MM.1S (cell line): Measurements from ENCODE around the gene ADCK2.

Experiments
- DNase-seq: peaks from one replicate; pipeline ENCODE4 v3.0.0-alpha.2; 2015
- H2AFZ ChIP-seq: fragments of 300-600 bp; sonication (generic); 2 replicates; pipeline ENCODE4 v1.6.0; 2016; ENCODE audit warnings: antibody characterized with exemption, low read length
- H3F3A ChIP-seq: fragments of 300-600 bp; sonication (generic); 2 replicates; pipeline ENCODE4 v1.6.1; 2016; ENCODE audit warnings: mild to moderate bottlenecking, antibody characterized with exemption, low read length, moderate library complexity, mixed read lengths; ENCODE audit not compliant: insufficient read depth
- H3K27ac ChIP-seq: fragments of 300-600 bp; sonication (generic); 2 replicates; pipeline ENCODE4 v1.5.1; 2016; ENCODE audit warnings: mild to moderate bottlenecking, low read length
- H3K27me3 ChIP-seq: fragments of 300-600 bp; sonication (generic); replicated peaks from 2 replicates; pipeline ENCODE4 v1.6.0; 2016; ENCODE audit warnings: low read length; ENCODE audit not compliant: insufficient read depth
- H3K36me3 ChIP-seq: fragments of 300-600 bp; sonication (generic); replicated peaks from 2 replicates; pipeline ENCODE4 v1.6.1; 2016; ENCODE audit warnings: mild to moderate bottlenecking, low read length, mixed read lengths; ENCODE audit not compliant: insufficient read depth
- H3K4me1 ChIP-seq: fragments of 300-600 bp; sonication (generic); 2 replicates; pipeline ENCODE4 v1.6.1; 2016; ENCODE audit warnings: low read length, mixed read lengths
- H3K4me2 ChIP-seq: fragments of 300-600 bp; sonication (generic); 2 replicates; pipeline ENCODE4 v1.6.0; 2016; ENCODE audit warnings: low read depth, low read length
- H3K4me3 ChIP-seq: fragments of 300-600 bp; sonication (generic); 2 replicates; pipeline ENCODE4 v1.5.1; 2016; ENCODE audit warnings: low read length, mixed read lengths
- H3K79me2 ChIP-seq: fragments of 300-600 bp; sonication (generic); 2 replicates; pipeline ENCODE4 v1.6.1; 2016; ENCODE audit warnings: mixed run types, low read length, mixed read lengths
- H3K9ac ChIP-seq: fragments of 300-600 bp; sonication (generic); 2 replicates; pipeline ENCODE4 v1.6.1; 2016; ENCODE audit warnings: low read length, mixed read lengths
- H3K9me2 ChIP-seq: fragments of 300-600 bp; sonication (generic); replicated peaks from 2 replicates; pipeline ENCODE4 v1.6.1; 2016; ENCODE audit warnings: mild to moderate bottlenecking, low read length, mixed read lengths; ENCODE audit not compliant: insufficient read depth
- H3K9me3 ChIP-seq: fragments of 300-600 bp; sonication (generic); replicated peaks from 2 replicates; pipeline ENCODE4 v1.6.1; 2016; ENCODE audit warnings: mild to moderate bottlenecking, low read length, mixed read lengths; ENCODE audit not compliant: insufficient read depth
- H4K20me1 ChIP-seq: fragments of 300-600 bp; sonication (generic); 2 replicates; pipeline ENCODE4 v1.6.1; 2016; ENCODE audit warnings: mild to moderate bottlenecking, low read length, moderate library complexity, mixed read lengths; ENCODE audit not compliant: insufficient read depth
- EZH2 ChIP-seq: fragments of 300-600 bp; sonication (generic); optimal IDR thresholded peaks from 2 replicates; pipeline ENCODE3; 2017; ENCODE audit warnings: low read depth, mild to moderate bottlenecking, antibody characterized with exemption, low read length, mixed read lengths
- EZH2phosphoT487 ChIP-seq: fragments of 300-600 bp; sonication (generic); IDR thresholded peaks from 2 replicates; pipeline ENCODE4 v1.6.1; 2018; ENCODE audit warnings: antibody characterized with exemption, low read length
- TF ChIP-seq, protein P1 (sequence below): fragments of 300-600 bp; sonication (generic); IDR thresholded peaks from 2 replicates; pipeline ENCODE4 v1.5.1; 2016; ENCODE audit warnings: antibody characterized with exemption, low read length, mixed read lengths

The ADCK2 gene

GRCh38 chr7:140723006-140723405, 50.3 kb downstream of the ADCK2 start:
- no peaks in the 10 kb centered on the region for H3F3A ChIP-seq
- no peak overlapping the region for H3K4me2 ChIP-seq
- H2AFZ ChIP-seq = no peak overlapping the region
- no peaks in the 10 kb centered on the region for H4K20me1 ChIP-seq
- no peak overlapping the region for H3K27ac ChIP-seq
- H3K4me1 ChIP-seq = no peaks in the 10 kb centered on the region
- no peak for DNase-seq
- no peaks in the 10 kb centered on the region for H3K9me3 ChIP-seq
- H3K79me2 ChIP-seq = no peaks in the 10 kb centered on the region
- H3K27me3 ChIP-seq = no peaks in the 10 kb centered on the region
- TF ChIP-seq, protein P1, sequence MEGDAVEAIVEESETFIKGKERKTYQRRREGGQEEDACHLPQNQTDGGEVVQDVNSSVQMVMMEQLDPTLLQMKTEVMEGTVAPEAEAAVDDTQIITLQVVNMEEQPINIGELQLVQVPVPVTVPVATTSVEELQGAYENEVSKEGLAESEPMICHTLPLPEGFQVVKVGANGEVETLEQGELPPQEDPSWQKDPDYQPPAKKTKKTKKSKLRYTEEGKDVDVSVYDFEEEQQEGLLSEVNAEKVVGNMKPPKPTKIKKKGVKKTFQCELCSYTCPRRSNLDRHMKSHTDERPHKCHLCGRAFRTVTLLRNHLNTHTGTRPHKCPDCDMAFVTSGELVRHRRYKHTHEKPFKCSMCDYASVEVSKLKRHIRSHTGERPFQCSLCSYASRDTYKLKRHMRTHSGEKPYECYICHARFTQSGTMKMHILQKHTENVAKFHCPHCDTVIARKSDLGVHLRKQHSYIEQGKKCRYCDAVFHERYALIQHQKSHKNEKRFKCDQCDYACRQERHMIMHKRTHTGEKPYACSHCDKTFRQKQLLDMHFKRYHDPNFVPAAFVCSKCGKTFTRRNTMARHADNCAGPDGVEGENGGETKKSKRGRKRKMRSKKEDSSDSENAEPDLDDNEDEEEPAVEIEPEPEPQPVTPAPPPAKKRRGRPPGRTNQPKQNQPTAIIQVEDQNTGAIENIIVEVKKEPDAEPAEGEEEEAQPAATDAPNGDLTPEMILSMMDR = no peak
- TF ChIP-seq EZH2 (no peak), EZH2phosphoT487 (no peak)
- no peaks in the 10 kb centered on the region for H3K9me2 ChIP-seq
- H3K36me3 ChIP-seq = no peaks in the 10 kb centered on the region
- H3K9ac ChIP-seq = no peak overlapping the region
- no peak overlapping the region for H3K4me3 ChIP-seq

- H3K27me3 ChIP-seq = no peaks in the 10 kb centered on the region
- no peaks in the 10 kb centered on the region for H3F3A ChIP-seq
- no peaks in the 10 kb centered on the region for H3K36me3 ChIP-seq
- no peak overlapping the region for H3K4me2 ChIP-seq
- H3K9me2 ChIP-seq = no peaks in the 10 kb centered on the region
- no peak for DNase-seq
- H3K9me3 ChIP-seq = no peaks in the 10 kb centered on the region
- H4K20me1 ChIP-seq = no peaks in the 10 kb centered on the region
- H3K4me1 ChIP-seq = no peaks in the 10 kb centered on the region
- H3K27ac ChIP-seq = no peak overlapping the region
- H3K9ac ChIP-seq = no peak overlapping the region
- H2AFZ ChIP-seq = no peak overlapping the region
- TF ChIP-seq, protein P1 = no peak
- TF ChIP-seq EZH2phosphoT487 = no peak
- TF ChIP-seq EZH2 = no peak
- no peaks in the 10 kb centered on the region for H3K79me2 ChIP-seq
- H3K4me3 ChIP-seq = no peak overlapping the region
Measured at GRCh38 chr7:140723574-140723973, 50.8 kb downstream of the ADCK2 start.

DNA sequence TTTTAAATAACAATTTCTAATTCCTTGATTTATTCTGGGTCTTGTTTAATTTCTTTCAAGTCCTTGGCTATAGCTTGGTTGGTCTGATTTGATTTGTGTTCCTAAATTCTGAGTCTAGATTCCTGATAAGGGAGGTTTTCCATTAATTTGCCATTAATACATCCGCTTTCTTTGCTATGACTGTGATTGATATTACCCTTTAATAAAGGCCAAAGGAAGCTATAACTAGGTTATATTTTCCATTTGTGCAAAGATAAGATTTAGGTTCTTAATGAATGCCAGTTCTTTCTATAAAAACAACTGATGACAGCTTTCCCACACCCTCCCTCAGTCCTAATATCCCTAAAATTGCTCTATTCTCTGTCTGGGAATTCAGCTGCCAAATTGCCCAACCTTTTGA, 52.0 kb downstream of the ADCK2 start:
- Histone ChIP-seq H3K4me1 (no peaks in the 10 kb centered on the region), H3K9me2 (no peaks in the 10 kb centered on the region), H3K9me3 (no peaks in the 10 kb centered on the region), H3K36me3 (no peaks in the 10 kb centered on the region), H3K27ac (no peak overlapping the region), H3K27me3 (no peaks in the 10 kb centered on the region), H4K20me1 (no peaks in the 10 kb centered on the region), H3F3A (no peaks in the 10 kb centered on the region), H3K4me2 (no peak overlapping the region), H3K79me2 (no peaks in the 10 kb centered on the region), H2AFZ (no peak overlapping the region), H3K9ac (no peak overlapping the region), H3K4me3 (no peak overlapping the region)
- no peak for DNase-seq
- no peak for TF ChIP-seq EZH2
- no peak for TF ChIP-seq EZH2phosphoT487
- TF ChIP-seq, protein P1 = no peak
